GM21360 (cell line): ENCODE results near the gene DCXR.

Source experiments
- ATAC-seq: cut with Tn5 transposase; IDR thresholded peaks from one replicate; pipeline ENCODE4 v1.9.1; 2021; ENCODE audit warnings: mild to moderate bottlenecking, moderate library complexity; ENCODE audit not compliant: unreplicated experiment

DCXR gene

DNA sequence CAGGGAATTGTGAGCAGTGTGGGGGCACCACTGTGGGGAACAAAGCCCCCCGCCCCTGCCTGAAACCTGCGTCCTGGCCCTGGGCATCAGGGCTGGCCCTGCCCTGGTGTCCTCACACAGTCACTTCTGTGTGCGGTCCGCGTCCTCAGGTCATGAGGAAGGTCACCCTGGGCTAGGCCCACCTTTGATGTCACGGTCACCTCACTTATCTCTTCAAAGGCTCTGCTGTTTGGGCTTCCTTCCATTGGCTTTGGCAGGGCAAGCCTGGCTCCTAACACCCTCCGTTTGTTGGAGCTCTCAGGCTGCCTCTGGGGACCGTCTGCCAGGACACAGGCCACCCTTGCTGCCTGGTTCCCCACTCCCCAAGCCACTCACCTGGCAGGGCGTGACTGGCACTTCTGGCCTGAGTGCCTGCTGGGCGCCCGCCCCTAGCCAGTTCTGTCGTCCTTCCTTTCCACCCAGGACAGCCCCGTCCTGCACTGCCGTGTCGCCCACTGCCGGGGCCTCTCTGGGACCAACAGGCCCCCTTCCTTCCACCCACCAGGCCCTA lies 23.6 kb downstream of the DCXR start:
- no peak for ATAC-seq

DNA sequence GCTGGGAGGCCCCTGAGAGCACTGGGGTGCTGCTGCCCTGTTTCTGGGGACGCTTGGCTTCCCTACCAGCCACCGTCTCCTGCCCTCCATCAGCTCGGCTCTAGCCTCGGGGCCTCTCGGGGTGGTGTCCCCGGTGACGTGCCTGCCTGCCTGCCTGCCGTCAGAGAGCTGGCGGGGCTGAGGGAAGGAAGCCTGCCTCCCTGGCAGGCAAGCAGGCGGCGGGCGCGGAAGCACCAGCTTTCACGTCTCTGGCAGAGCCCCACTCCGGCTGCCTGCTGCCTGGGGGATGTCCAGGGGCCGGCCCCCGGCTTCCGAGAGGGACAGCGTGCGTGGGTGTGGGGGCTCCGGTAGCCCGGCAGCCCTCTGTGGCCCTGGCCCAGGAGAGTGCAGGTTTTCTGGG lies 24.2 kb downstream of the DCXR start:
- ATAC-seq: no peak

GRCh38 chr17:82012640-82013295 lies 24.7 kb downstream of the DCXR start:
- no peak for ATAC-seq

DNA sequence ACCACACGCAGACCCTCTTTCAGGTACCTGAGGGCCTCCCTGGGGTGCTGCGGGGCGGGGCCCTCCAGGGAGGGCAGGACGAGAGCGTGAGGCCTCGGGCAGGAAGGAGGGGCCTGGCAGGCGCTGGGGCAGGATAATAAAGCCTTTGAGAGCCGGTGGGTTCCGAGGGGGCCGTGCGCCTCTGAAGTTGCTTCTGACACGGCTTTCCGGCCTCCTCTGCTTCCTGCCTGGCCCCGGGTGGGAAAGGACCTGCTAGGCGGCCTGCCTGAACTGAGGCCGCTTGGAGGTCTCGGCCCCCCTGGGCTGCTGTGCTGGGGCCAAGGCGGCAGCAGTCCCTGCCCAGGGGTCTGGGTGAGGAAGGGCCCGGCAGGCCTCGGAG lies 25.2 kb downstream of the DCXR start:
- no peak for ATAC-seq

GRCh38 chr17:82011617-82012187 lies 25.8 kb downstream of the DCXR start:
- no peak for ATAC-seq

DNA sequence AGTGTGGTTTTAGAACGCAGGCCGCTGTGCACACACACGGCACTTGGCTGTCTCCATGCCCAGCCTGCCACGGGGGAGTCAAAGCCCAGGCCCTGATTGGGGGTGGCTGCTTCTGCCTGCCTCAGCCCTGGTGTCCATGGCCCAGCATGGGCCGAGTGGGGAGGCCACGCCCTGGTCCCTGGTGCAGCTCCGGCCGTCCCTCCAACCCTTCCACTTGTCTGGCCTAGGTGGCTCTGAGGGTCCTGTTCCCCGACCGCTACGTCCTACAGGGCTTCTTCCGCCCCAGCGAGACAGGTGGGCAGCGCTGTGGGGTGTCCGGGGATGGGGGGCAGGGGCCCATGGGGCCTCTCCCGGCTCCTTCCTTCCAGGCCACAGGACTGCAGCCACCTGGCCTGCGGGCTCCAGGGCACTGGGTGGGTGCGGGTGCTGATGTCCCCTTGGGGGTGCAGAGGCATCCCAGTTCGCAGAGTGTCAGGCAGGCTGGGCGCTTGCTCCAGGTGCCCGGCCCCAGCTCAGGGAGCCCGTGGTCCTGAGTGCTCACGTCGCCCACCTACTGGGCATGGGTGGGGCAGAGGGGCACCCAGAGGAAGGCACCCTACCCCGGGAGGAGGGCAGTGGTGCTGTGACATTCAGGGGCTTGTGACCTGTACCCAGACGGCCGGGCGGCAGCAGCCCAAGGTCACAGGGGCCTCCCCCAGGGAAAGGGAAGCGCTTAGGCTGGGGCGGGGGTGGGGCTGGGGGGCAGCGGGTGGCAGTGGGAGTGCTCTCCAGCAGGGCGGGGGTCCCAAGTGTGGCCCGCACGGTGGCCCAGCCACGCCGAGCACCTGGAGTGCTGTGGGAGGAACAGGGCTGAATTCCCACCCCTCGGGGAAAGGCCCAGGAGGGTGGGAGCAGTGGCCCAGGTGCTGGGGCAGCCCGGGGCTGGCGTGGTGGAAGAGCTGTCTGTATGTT lies 26.6 kb downstream of the DCXR start:
- no peak for ATAC-seq

DNA sequence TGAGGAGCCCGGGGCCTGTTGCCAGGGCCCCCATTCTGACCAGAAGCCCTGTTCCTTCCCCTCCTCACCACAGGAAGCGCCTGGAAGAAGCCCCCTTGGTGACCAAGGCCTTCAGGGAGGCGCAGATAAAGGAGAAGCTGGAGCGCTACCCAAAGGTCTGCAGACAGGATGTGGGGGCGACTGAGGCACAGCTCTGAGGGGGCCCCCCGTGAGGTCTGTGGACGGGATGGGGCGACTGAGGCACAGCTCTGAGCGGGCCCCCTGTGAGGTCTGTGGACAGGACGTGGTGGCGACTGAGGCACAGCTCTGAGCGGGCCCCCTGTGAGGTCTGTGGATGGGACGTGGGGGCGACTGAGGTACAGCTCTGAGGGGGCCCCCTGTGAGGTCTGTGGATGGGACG lies 28.1 kb downstream of the DCXR start:
- no peak for ATAC-seq

- ATAC-seq: no peak
Observed at GRCh38 chr17:82008941-82009405, 28.5 kb downstream of the DCXR start.

GRCh38 chr17:82008258-82008940 lies 29.1 kb downstream of the DCXR start:
- no peak for ATAC-seq

DNA sequence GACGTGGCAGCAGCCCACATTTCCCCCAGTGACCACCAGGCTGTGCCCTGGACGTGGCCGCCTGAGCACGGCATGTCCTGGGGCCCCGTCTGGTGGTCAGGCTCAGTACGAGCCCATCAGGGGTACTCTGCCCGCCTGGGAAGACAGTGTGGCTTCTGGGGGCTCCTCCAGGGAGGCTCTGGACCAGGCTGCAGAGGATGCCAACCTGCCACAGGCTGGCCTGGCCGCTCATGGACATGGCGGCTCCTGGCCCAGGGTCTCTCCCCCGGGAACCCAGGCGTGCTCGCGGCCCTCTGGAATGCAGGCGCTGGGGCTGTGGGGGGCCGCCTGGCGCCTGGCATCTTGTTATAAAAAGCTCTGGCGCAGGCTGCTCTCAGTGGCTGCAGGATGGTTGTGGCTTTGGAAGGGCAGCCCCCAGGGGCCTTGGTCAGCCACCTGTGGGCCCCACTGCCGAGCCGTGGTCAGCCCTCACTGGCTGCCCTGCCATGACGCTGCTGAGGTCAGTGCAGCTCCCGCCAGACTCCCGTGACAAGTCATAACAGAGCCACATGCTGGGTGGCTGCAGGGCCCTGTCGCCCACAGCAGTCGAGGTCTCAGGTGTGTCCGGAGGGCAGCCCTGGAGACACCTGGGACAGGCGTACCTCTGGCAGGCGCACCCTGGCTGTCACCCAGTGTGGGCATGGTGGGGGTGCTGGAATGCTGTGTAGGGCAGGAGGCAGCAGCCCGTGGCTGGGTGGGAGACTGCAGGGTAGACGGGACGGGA lies 29.8 kb downstream of the DCXR start:
- no peak for ATAC-seq

GRCh38 chr17:82007228-82007494 lies 30.3 kb downstream of the DCXR start:
- no peak for ATAC-seq

GRCh38 chr17:82006468-82007227 lies 30.8 kb downstream of the DCXR start:
- ATAC-seq: no peak

GRCh38 chr17:82005701-82006348 lies 31.7 kb downstream of the DCXR start:
- no peak for ATAC-seq

DNA sequence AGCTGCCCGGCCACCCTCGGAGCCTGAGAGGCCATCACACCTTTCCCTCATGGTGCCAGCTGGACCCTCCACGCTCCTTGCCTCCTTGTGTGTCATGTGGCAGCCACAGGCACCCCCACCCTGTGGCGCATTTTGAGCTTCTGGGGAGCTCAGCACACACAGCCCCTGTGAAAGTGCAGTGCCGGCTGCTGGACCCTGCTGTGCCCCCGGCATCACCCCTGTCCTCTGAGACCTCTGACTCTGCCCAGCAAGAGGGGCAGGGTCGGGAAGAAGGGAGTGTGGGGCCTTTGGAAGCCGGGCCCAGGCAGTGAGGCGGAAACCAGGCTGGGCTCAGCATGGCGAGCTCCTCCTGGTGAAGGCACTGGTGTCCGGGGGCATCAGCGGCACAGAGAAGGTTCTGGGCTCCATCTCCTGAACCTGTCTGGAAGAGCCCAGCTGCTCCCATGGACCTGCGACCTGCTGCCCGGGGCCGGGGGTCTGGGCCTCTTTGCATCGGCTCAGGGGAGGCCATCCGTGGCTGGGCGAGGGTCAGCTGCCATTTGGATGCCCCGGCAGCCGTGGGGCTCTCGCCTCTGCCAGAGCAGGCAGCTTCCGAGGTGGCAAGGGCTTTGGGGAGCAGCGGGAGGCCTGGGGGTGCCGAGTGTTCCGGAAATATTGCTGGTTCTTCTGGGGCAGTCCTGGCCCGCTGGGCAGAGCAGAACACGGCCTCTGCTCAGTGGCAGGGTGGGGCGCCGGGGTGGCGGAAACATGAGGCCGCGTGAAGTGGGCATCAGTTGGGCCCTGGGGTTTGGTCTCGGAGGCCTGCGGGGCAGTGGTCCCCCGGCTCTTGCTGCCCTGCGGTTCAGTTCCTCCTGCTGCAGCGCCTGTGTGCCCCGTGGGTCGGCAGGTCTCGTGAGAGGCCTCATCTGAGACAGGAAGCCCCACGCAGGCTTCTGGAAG lies 32.7 kb downstream of the DCXR start:
- no peak for ATAC-seq

- ATAC-seq: no peak
Observed at GRCh38 chr17:82003411-82004381, 33.8 kb downstream of the DCXR start.

DNA sequence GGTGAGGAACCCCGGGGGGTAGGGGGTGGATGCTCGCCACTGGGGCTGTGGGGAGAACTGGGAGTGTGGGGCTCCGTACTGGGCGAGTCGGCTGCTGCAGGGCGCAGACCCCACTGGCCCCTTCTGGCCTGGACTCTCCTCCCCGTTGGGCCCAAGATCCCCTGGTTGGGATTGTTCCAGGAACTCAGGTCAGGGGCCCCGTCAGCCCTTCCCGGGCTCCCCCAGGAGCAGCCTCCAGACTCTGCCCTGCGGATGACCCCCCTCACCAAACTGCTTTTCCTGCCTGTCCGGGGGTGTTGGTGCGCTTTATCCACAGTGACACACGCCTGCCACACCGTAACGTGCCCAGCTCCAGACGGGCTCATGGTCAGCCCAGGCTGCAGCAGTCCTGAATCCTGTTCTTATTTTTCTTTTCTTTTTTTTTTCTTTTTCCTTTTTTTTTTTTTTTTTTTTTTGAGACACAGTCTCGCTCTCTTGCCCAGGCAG lies 35.9 kb downstream of the DCXR start:
- no peak for ATAC-seq
